Measurements from ENCODE around the gene CCDC57. TPM values are rescaled to one million over a fixed set of nuclear protein-coding genes. Genes with fewer than 3 reads are reported as not detected.

The CCDC57 gene
- total RNA-seq, 2 donors from 2014 or later: 57.6 to 62.8 TPM

DNA sequence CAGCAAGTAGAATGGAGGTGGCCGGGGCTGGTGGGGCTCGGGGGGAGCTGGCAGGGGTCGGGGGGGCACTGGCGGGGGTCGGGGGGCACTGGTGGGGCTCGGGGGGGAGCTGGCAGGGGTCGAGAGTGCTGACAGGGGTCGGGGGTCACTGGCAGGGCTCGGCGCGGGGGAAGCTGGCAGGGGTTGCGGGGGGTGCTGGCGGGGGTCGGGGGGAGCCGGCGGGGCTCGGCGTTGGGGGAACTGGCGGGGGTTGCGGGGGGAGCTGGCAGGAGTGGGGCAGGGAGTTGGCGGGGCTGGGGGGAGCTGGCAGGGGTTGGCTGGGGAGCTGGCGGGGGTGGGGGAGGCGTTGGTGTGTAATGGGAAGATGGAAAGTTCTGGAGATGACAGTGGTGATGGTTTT is 25.1 kb downstream of the CCDC57 start:
- no peak overlapping the region for H3K27ac ChIP-seq
- intact Hi-C loops (cut with DNase I): no loop called here
- DNase-seq (ENCODE audit: low spot score): no peak
- WGBS: 88% methylated on average over 10 of the region's 23 CpGs
- no peak overlapping the region for H3K4me3 ChIP-seq
- no peak for TF ChIP-seq POLR2A (IDR thresholded peaks at IDR 0.05)
- TF ChIP-seq POLR2AphosphoS5 (IDR thresholded peaks at IDR 0.05): no peak
- no peak for TF ChIP-seq CTCF (IDR thresholded peaks at IDR 0.05)
- no peaks in the 10 kb centered on the region for H3K4me1 ChIP-seq (replicated peaks)
- peaks cover 0 to 4% of the 10 kb centered on the region in 2 donors for H3K36me3 ChIP-seq
- no peaks in the 10 kb centered on the region for H3K27me3 ChIP-seq (replicated peaks; ENCODE audit: insufficient read depth)
- H3K9me3 ChIP-seq: no peaks in the 10 kb centered on the region

GRCh38 chr17:82186221-82186620 is 26.4 kb downstream of the CCDC57 start:
- peaks cover 0 to 4% of the 10 kb centered on the region in 2 donors for H3K36me3 ChIP-seq
- WGBS: 89% methylated on average over 15 of the region's 15 CpGs

DNA sequence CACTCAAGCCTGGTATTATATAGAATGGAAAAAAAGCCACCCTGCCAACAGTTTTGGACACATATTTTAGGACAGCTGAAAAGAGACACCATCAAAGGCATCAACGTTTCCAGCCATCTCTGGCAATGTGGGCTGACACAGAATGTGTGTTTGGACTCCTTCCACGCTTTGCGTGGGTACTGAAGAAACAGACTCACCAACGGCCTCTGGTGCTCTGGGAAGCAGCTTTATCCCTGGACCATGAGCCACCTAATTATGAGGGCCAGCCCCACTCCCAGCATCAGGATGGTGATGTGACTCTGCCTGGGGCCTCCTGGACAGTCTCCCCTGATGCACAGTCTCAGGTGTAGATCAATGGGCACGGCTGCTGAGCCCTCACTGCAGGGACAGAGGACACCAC is 27.9 kb downstream of the CCDC57 start:
- Histone ChIP-seq H3K27me3 (replicated peaks; ENCODE audit: insufficient read depth) (no peaks in the 10 kb centered on the region), H3K4me3 (no peak overlapping the region), H3K36me3 (peaks cover 0 to 4% of the 10 kb centered on the region in 2 donors), H3K9me3 (no peaks in the 10 kb centered on the region), H3K4me1 (replicated peaks) (no peaks in the 10 kb centered on the region), H3K27ac (no peak overlapping the region)
- no peak for TF ChIP-seq CTCF (IDR thresholded peaks at IDR 0.05)
- TF ChIP-seq POLR2A (IDR thresholded peaks at IDR 0.05): no peak
- no peak for TF ChIP-seq POLR2AphosphoS5 (IDR thresholded peaks at IDR 0.05)
- WGBS: 84% methylated on average over 4 of the region's 5 CpGs
- DNase-seq (ENCODE audit: low spot score): no peak
- intact Hi-C loops (cut with DNase I): no loop called here

More at GRCh38 chr17:82186221-82186620, 26.4 kb downstream of the CCDC57 start:
- Histone ChIP-seq H3K4me1 (replicated peaks) (no peaks in the 10 kb centered on the region), H3K4me3 (no peak overlapping the region), H3K27me3 (replicated peaks; ENCODE audit: insufficient read depth) (no peaks in the 10 kb centered on the region), H3K27ac (no peak overlapping the region), H3K9me3 (no peaks in the 10 kb centered on the region)
- intact Hi-C loops (cut with DNase I): no loop called here
- TF ChIP-seq POLR2A (IDR thresholded peaks at IDR 0.05): no peak
- TF ChIP-seq POLR2AphosphoS5 (IDR thresholded peaks at IDR 0.05): no peak
- no peak for TF ChIP-seq CTCF (IDR thresholded peaks at IDR 0.05)
- no peak for DNase-seq (ENCODE audit: low spot score)

DNA sequence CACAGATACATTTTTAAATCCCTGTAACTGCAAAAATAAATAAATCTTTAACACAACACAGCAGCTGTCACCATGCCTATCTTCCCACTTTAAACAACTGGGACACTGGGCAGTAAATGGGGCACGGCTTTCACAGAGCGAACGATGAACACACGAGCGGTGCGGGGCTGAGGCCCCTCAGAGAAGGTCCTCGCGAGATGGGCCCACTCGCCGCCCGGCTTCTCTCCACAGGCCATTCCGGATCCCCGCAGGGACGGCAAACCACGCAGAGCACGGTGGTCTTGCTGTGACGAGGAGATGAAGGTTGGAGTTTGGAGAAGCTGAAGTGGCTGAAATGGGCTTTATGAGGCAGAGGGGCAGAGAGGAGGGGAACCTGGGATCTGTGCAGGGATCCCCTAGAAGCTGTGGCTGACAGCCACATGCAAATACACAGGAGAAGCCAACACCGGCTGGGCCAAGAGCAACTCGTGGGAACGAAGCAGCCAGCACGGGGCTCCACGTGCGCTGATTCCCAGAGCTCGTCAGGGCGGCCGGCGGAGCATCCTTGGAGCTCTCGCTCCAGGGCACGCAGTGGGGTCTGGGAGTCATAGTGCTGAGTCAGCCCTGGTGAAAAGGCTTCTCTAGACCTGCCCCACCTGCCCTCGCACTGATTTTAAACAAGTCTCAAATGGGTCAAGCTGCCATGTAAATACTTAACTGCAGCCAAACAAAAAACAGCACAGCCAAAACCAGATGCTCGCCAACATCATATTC is 31.7 kb downstream of the CCDC57 start:
- Histone ChIP-seq H3K36me3 (peaks cover 0 to 4% of the 10 kb centered on the region in 2 donors), H3K27ac (no peak overlapping the region), H3K4me3 (no peak overlapping the region), H3K9me3 (no peaks in the 10 kb centered on the region), H3K27me3 (replicated peaks; ENCODE audit: insufficient read depth) (no peaks in the 10 kb centered on the region), H3K4me1 (replicated peaks) (no peaks in the 10 kb centered on the region)
- WGBS: 88% methylated on average over 31 of the region's 31 CpGs
- intact Hi-C loops (cut with DNase I): no loop called here
- TF ChIP-seq POLR2AphosphoS5 (IDR thresholded peaks at IDR 0.05): no peak
- TF ChIP-seq CTCF (IDR thresholded peaks at IDR 0.05): no peak
- TF ChIP-seq POLR2A (IDR thresholded peaks at IDR 0.05): no peak
- DNase-seq (ENCODE audit: low spot score): no peak

- intact Hi-C loops (cut with DNase I): no loop called here
- H3K27me3 ChIP-seq (replicated peaks; ENCODE audit: insufficient read depth): no peaks in the 10 kb centered on the region
- WGBS: 80% methylated on average over 10 of the region's 10 CpGs
- TF ChIP-seq POLR2AphosphoS5 (IDR thresholded peaks at IDR 0.05) (no peak), CTCF (IDR thresholded peaks at IDR 0.05) (no peak), POLR2A (IDR thresholded peaks at IDR 0.05) (no peak)
- no peaks in the 10 kb centered on the region for H3K4me1 ChIP-seq (replicated peaks)
- peaks cover 0 to 4% of the 10 kb centered on the region in 2 donors for H3K36me3 ChIP-seq
- no peak overlapping the region for H3K4me3 ChIP-seq
- no peak overlapping the region for H3K27ac ChIP-seq
- no peak for DNase-seq (ENCODE audit: low spot score)
- H3K9me3 ChIP-seq: no peaks in the 10 kb centered on the region
Measured at GRCh38 chr17:82179946-82180475, 32.6 kb downstream of the CCDC57 start.
